ENCODE measurements around the gene KCNK3.

KCNK3 gene

GRCh38 chr2:26668856-26669750 lies 23.4 kb upstream of the KCNK3 start:
- Histone ChIP-seq H3K4me3 (ENCODE audit: low read depth, low read length) (no peak overlapping the region), H3K27me3 (replicated peaks) (peaks cover 23% of the 10 kb centered on the region), H3K36me3 (replicated peaks) (no peaks in the 10 kb centered on the region), H3K27ac (no peak overlapping the region)
- in situ Hi-C loops (cut with HindIII; ENCODE audit: low pct_ligation_motif_present, low sequenced_read_pairs), result no loop called here
- TF ChIP-seq, protein P1, sequence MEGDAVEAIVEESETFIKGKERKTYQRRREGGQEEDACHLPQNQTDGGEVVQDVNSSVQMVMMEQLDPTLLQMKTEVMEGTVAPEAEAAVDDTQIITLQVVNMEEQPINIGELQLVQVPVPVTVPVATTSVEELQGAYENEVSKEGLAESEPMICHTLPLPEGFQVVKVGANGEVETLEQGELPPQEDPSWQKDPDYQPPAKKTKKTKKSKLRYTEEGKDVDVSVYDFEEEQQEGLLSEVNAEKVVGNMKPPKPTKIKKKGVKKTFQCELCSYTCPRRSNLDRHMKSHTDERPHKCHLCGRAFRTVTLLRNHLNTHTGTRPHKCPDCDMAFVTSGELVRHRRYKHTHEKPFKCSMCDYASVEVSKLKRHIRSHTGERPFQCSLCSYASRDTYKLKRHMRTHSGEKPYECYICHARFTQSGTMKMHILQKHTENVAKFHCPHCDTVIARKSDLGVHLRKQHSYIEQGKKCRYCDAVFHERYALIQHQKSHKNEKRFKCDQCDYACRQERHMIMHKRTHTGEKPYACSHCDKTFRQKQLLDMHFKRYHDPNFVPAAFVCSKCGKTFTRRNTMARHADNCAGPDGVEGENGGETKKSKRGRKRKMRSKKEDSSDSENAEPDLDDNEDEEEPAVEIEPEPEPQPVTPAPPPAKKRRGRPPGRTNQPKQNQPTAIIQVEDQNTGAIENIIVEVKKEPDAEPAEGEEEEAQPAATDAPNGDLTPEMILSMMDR (IDR thresholded peaks at IDR 0.05; ENCODE audit: low read depth, low read length, missing control alignments), result no peak
- DNase-seq, result no peak

- no peaks in the 10 kb centered on the region for H3K36me3 ChIP-seq (replicated peaks)
- H3K27me3 ChIP-seq (replicated peaks), result peaks cover 23% of the 10 kb centered on the region
- TF ChIP-seq, protein P1 (IDR thresholded peaks at IDR 0.05; ENCODE audit: low read depth, low read length, missing control alignments), result no peak
- H3K27ac ChIP-seq, result no peak overlapping the region
- DNase-seq, result peak; percentile 7
- H3K4me3 ChIP-seq (ENCODE audit: low read depth, low read length), result no peak overlapping the region
- in situ Hi-C loops (cut with HindIII; ENCODE audit: low pct_ligation_motif_present, low sequenced_read_pairs), result no loop called here
These were observed 22.4 kb upstream of the KCNK3 start for GRCh38 chr2:26670171-26670570.

- TF ChIP-seq, protein P1 (IDR thresholded peaks at IDR 0.05; ENCODE audit: low read depth, low read length, missing control alignments), result no peak
- no peak for DNase-seq
- in situ Hi-C loops (cut with HindIII; ENCODE audit: low pct_ligation_motif_present, low sequenced_read_pairs), result no loop called here
- Histone ChIP-seq H3K27ac (no peak overlapping the region), H3K27me3 (replicated peaks) (peaks cover 23% of the 10 kb centered on the region), H3K36me3 (replicated peaks) (no peaks in the 10 kb centered on the region), H3K4me3 (ENCODE audit: low read depth, low read length) (no peak overlapping the region)
These were observed 21.5 kb upstream of the KCNK3 start for GRCh38 chr2:26670931-26671460.

GRCh38 chr2:26671691-26672090 lies 20.8 kb upstream of the KCNK3 start:
- TF ChIP-seq, protein P1 (IDR thresholded peaks at IDR 0.05; ENCODE audit: low read depth, low read length, missing control alignments), result no peak
- in situ Hi-C loops (cut with HindIII; ENCODE audit: low pct_ligation_motif_present, low sequenced_read_pairs), result no loop called here
- H3K27ac ChIP-seq, result no peak overlapping the region
- peaks cover 23% of the 10 kb centered on the region for H3K27me3 ChIP-seq (replicated peaks)
- H3K4me3 ChIP-seq (ENCODE audit: low read depth, low read length), result no peak overlapping the region
- H3K36me3 ChIP-seq (replicated peaks), result no peaks in the 10 kb centered on the region
- no peak for DNase-seq

DNA sequence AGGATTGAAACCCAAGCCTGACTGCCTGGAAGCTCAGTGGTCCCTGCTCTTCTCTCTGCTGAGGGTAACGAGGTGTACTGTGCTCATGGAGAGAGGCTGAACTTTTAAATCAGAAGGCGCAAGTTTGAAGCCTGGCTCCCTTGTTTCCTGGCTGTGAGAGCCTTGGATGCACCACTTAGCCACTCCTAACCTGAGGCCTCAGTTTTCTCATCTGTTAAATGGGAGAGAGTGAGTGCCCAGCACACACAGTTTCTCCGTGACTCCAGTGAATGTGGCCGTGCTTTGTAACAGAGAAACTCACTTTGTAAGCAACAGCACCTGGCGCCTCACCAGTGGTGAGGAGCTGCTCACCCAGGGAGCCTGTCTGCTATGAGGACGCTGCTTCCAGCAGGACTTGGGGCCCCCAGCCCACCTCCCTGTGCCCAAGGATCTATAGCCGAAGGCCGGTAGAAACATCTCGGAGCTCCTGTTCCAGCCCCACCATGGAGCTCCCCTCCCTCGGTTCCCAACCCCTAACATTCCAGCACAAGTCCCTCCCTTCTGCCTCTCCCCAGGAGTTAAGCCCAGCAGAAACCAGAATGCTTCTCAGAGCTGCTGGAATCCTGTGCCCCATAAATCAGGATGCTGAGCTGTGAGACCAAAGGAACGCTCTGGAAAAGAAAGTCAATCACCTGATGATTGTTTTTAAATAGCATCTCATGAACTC lies 20.3 kb upstream of the KCNK3 start:
- H3K36me3 ChIP-seq (replicated peaks), result no peaks in the 10 kb centered on the region
- in situ Hi-C loops (cut with HindIII; ENCODE audit: low pct_ligation_motif_present, low sequenced_read_pairs), result no loop called here
- H3K27me3 ChIP-seq (replicated peaks), result peaks cover 23% of the 10 kb centered on the region
- H3K27ac ChIP-seq, result no peak overlapping the region
- TF ChIP-seq, protein P1 (IDR thresholded peaks at IDR 0.05; ENCODE audit: low read depth, low read length, missing control alignments), result no peak
- H3K4me3 ChIP-seq (ENCODE audit: low read depth, low read length), result no peak overlapping the region
- DNase-seq, result no peak
